Testis (tissue), 2 donors: Measurements from ENCODE around the gene PLA1A.

ENCODE experiments used
- CTCF ChIP-seq, 3 experiments: fragments of 450-650 bp in 2 of 3; fragments of 200-600 bp in 1 of 3; sonication (generic) in 1 of 3; IDR thresholded peaks; one replicate each; pipeline ENCODE4 v1.5.1; 2016 to 2019; ENCODE audit warnings: antibody characterized with exemption in 3 of 3, mild to moderate bottlenecking in 2 of 3, moderate library complexity in 1 of 3
- POLR2A ChIP-seq: fragments of 450-650 bp; IDR thresholded peaks from one replicate; pipeline ENCODE4 v1.6.1; 2017; ENCODE audit warnings: antibody characterized with exemption, mild to moderate bottlenecking, moderate library complexity

GRCh38 chr3:119555309-119555735 lies 42.4 kb upstream of the PLA1A start:
- no peak for TF ChIP-seq CTCF (IDR thresholded peaks at IDR 0.05)
- no peak for TF ChIP-seq POLR2A
